Activated naive CD8-positive, alpha-beta T cell treated with anti-CD3 and anti-CD28 coated beads, Interleukin-2, amount 50 U/mL, for 24 hours (primary cell): ENCODE measurements around the gene SLC28A1.
A peak's percentile ranks its signal among the peaks of the same experiment; 100 is the strongest.
"Not testable (repeated sequence)": the region's sequence is repeated elsewhere in the genome, so short reads cannot be mapped to it uniquely, and the experiment has no call there.

Source experiments
- ATAC-seq: fragments of 150-1000 bp; cut with Tn5 transposase; one replicate; pipeline ENCODE4 v1.10.0; 2021
- DNase-seq: peaks from one replicate; pipeline ENCODE4 v3.0.0; 2021
- H3K27ac Mint-ChIP-seq: one replicate; pipeline ENCODE4 v1.8.0; 2021; ENCODE audit warnings: mild to moderate bottlenecking, mixed read lengths
- H3K27me3 Mint-ChIP-seq: one replicate; pipeline ENCODE4 v1.8.0; 2021; ENCODE audit warnings: mixed read lengths
- H3K36me3 Mint-ChIP-seq: one replicate; pipeline ENCODE4 v1.8.0; 2021; ENCODE audit warnings: low read depth, mixed read lengths
- H3K4me1 Mint-ChIP-seq: one replicate; pipeline ENCODE4 v1.8.0; 2021; ENCODE audit warnings: mixed read lengths
- H3K4me3 Mint-ChIP-seq: one replicate; pipeline ENCODE4 v1.8.0; 2021; ENCODE audit warnings: mild to moderate bottlenecking, moderate library complexity, mixed read lengths
- H3K9me3 Mint-ChIP-seq: one replicate; pipeline ENCODE4 v1.8.0; 2021; ENCODE audit warnings: mixed read lengths

Gene SLC28A1

DNA sequence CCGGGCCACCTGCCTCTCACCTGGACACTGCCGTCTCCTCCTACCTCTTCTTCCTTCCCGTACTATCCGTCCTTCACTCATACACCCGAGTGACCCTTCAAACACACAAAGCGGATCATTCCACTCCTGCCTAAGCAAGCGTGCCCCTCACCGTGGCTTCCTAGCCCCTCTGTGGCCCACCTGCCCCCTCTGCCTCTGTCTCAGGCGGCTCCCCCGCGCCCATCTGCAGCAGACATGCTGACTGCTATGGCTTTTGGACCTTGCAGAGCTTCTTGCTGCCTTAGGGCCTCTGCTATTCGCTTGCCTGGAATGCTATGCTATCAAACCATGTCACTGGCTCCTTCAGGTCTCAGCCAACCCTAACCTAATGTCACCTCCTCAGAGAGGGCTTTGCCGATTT, 38.1 kb downstream of the SLC28A1 start:
- Mint-ChIP-seq H3K9me3 (no peaks in the 10 kb centered on the region), H3K4me1 (no peaks in the 10 kb centered on the region), H3K4me3 (no peak overlapping the region), H3K36me3 (no peaks in the 10 kb centered on the region), H3K27me3 (no peaks in the 10 kb centered on the region), H3K27ac (no peak overlapping the region)
- ATAC-seq (no peak), DNase-seq (no peak)

DNA sequence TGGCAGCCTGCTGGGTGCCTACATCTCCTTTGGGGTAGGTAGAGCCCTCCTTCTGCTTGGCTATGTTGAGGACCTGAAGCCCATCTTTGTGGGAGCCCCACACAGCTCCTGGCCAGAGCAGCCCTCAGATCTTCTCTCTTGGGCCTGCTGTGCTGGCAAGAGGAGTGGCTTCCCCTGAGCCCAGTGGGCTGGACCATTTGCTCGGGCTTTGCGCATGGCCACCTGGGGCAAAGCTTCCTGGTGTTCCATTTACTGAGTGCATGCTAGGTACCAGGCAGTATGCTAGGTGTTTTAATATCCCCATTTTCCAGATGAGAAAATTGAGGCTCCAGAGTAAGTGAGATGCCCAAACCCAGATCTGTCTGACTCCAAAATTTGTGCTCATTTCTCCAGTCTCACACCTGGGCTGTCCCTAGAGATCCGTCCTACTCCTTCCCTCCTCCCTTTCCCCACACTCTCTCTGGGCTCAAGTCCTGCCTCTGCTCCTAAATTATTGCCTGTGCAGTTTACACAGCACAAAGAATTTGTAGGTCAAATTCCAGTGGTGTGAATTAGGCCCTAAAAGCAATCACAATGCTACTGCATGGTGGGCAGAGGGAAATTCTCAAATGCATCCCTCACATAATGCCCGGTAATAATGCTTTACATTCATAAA, 39.7 kb downstream of the SLC28A1 start:
- Mint-ChIP-seq H3K9me3 (no peaks in the 10 kb centered on the region), H3K27me3 (no peaks in the 10 kb centered on the region), H3K27ac (no peak overlapping the region), H3K4me1 (peaks cover 5% of the 10 kb centered on the region), H3K4me3 (no peak overlapping the region), H3K36me3 (no peaks in the 10 kb centered on the region)
- ATAC-seq (no peak), DNase-seq (no peak)

DNA sequence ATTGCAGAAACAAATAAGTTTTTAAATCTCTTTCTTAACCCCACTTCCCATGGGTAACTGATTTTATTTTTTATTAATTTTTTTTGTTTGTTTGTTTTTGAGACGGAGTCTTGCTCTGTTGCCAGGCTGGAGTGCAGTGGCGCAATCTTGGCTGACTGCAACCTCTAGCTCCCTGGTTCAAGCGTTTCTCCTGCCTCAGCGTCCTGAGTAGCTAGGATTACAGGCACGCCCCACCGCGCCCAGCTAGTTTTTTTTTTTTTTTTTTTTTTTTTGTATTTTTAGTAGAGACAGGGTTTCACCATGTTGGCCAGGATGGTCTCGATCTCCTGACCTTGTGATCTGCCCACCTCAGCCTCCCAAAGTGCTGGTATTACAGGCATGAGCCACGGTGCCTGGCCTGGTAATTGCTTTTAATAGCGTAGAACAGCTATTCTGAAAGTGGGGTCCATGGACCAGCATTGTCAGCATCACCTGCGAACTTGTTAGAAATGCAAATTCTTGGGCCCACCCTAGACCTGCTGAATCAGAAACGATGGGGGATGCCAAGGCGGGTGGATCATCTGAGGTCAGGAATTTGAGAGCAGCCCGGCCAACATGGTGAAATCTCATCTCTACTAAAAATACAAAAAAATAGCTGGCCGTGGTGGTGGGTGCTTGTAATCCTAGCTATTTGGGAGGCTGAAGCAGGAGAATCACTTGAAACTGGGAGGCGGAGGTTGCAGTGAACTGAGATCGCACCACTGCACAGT, 40.5 kb downstream of the SLC28A1 start:
- H3K4me1 Mint-ChIP-seq, H3K36me3 Mint-ChIP-seq, DNase-seq, ATAC-seq, H3K27me3 Mint-ChIP-seq, H3K27ac Mint-ChIP-seq, H3K9me3 Mint-ChIP-seq, H3K4me3 Mint-ChIP-seq: not testable (repeated sequence)

GRCh38 chr15:84925906-84926305, 41.4 kb downstream of the SLC28A1 start:
- no peaks in the 10 kb centered on the region for H3K36me3 Mint-ChIP-seq
- no peaks in the 10 kb centered on the region for H3K9me3 Mint-ChIP-seq
- no peak overlapping the region for H3K4me3 Mint-ChIP-seq
- ATAC-seq (no peak), DNase-seq (no peak)
- no peak overlapping the region for H3K27ac Mint-ChIP-seq
- no peaks in the 10 kb centered on the region for H3K27me3 Mint-ChIP-seq
- H3K4me1 Mint-ChIP-seq: peaks cover 10% of the 10 kb centered on the region

DNA sequence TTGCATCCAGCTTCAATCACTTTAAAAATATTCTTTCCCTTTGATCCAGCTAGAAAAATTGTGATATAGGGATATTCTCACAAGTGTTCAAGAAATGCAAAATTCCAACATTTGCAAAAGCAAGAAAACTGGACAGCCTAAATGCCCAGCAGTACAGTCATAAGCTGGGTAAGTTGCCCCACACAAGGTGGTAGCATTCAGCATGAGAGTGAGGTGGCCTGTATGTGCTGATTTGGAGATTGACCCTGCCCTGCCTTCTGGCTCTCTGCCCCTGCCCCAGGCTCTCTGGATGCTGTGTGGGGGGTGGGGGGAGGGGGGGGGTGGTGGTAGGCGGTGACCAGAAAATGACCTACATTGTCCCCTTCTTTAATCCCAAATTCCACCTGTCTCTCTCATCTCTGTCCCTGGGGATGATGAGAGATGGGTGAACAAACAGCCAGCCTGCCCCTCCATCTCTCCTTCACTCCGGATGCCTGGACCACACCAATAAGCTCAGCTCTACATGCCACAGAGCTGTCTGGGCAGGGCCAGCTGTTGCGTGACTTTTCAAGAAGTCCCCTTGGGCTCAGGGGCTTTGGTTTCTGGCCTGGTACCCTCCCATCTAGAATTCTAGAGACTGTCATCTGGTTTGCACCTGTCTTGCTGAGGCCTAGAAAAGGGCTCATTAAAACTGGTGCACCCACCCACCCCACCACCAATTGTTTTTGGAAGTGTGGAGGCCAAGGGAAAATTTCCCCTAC, 42.2 kb downstream of the SLC28A1 start:
- H3K4me3 Mint-ChIP-seq: no peak overlapping the region
- no peak for DNase-seq
- H3K9me3 Mint-ChIP-seq: no peaks in the 10 kb centered on the region
- no peaks in the 10 kb centered on the region for H3K27me3 Mint-ChIP-seq
- no peak overlapping the region for H3K27ac Mint-ChIP-seq
- no peaks in the 10 kb centered on the region for H3K36me3 Mint-ChIP-seq
- peaks cover 10% of the 10 kb centered on the region for H3K4me1 Mint-ChIP-seq
- no peak for ATAC-seq

GRCh38 chr15:84928843-84929168, 44.3 kb downstream of the SLC28A1 start:
- Mint-ChIP-seq H3K27me3 (no peaks in the 10 kb centered on the region), H3K36me3 (no peaks in the 10 kb centered on the region), H3K27ac (no peak overlapping the region), H3K9me3 (no peaks in the 10 kb centered on the region), H3K4me3 (no peak overlapping the region), H3K4me1 (peaks cover 10% of the 10 kb centered on the region)
- no peak for ATAC-seq
- no peak for DNase-seq

DNA sequence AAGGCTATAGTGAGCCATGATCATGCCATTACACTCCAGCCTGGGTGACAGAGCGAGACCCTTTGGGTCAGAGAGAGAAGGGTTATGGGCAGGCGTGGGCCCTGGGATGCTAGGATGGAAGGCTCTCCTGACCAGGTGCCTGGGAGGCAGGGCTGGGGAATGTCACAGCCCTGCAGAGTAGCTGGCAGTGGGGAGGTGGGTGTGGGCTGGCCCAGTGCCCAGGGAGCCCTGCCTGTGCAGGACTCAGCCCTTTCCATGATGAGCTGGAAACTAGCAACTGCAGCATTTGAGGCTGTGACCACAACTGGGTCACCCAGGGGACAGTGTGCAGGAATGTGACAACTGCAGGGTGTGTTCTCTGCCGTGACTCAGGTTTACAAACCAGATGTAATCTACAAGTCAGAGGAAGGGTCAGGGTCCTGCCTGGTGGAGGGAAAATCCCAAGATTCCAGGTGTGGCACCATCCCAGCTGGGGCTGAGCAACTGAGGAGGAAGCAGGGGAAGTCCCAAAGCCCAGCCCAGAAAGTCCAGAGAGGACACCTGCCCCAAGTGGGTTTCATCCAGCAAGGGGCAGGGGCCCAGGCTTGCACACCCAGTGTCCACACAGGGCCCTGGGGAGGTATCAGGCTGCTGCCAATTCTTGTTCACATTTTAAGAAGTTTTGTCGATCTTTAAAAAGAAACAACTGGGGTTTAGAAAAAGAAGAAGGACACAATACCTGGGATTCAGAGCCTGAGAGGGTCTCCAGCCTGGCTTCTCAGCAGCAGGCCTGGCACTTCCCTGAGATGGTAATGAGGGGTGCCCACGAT, 45.5 kb downstream of the SLC28A1 start:
- ATAC-seq (peak; percentile 66), DNase-seq (peak; percentile 28)
- Mint-ChIP-seq H3K27ac (no peak overlapping the region), H3K9me3 (no peaks in the 10 kb centered on the region), H3K4me3 (no peak overlapping the region), H3K4me1 (peaks cover 10% of the 10 kb centered on the region), H3K36me3 (no peaks in the 10 kb centered on the region), H3K27me3 (no peaks in the 10 kb centered on the region)

DNA sequence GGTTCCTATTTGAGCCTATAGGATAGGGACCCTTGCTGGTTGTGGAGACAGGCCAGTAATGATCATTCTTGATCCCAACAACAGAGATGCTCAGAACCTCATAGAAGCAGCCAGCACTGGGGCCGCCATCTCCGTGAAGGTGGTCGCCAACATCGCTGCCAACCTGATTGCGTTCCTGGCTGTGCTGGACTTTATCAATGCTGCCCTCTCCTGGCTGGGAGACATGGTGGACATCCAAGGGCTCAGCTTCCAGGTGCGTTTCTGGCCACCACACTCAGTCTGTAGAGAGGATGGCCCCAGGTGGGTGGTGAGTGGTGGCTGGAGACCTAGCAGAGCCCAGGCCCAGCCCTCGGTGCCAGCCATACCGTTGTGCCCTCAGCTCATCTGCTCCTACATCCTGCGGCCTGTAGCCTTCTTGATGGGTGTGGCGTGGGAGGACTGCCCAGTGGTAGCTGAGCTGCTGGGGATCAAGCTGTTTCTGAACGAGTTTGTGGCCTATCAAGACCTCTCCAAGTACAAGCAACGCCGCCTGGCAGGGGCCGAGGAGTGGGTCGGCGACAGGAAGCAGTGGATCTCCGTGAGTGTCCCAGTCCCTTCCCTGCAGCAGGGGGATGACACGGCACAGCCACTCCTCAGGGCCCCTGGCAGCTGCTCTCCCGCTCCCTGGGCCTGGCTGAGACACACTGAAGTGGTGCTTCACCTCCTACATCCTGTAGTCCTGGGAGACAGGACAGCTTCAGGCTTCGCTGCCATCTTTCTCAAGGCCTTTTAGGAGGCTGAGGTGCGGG, 50.7 kb downstream of the SLC28A1 start:
- Mint-ChIP-seq H3K27ac (no peak overlapping the region), H3K36me3 (no peaks in the 10 kb centered on the region), H3K4me1 (no peaks in the 10 kb centered on the region), H3K27me3 (peaks cover 3% of the 10 kb centered on the region), H3K4me3 (no peak overlapping the region), H3K9me3 (no peaks in the 10 kb centered on the region)
- DNase-seq (no peak), ATAC-seq (no peak)

DNA sequence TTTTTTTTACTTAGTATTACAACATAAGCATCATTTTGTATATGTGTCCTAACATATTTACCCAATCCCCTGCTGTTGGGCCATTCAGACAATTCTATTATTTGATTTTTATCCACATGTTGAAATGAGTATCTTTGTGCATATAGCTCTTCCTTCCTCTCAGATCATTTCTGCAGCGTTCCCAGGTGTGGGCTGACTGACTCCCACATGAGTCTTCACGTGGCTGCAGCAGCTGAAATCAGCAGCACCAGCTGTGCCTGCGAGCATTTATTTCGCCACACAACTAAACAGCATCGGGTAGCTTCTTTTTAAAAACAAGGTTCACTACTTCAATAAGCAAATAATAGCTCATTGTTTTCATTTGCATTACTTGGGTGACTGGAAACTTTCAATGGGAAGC, 52.7 kb downstream of the SLC28A1 start:
- H3K4me3 Mint-ChIP-seq: no peak overlapping the region
- ATAC-seq: no peak

GRCh38 chr15:84938726-84939125, 54.3 kb downstream of the SLC28A1 start:
- H3K27ac Mint-ChIP-seq: no peak overlapping the region

More for the DNA sequence above, 52.7 kb downstream of the SLC28A1 start:
- DNase-seq: no peak
- Mint-ChIP-seq H3K27me3 (peaks cover 3% of the 10 kb centered on the region), H3K36me3 (no peaks in the 10 kb centered on the region), H3K27ac (no peak overlapping the region), H3K9me3 (no peaks in the 10 kb centered on the region), H3K4me1 (no peaks in the 10 kb centered on the region)

DNA sequence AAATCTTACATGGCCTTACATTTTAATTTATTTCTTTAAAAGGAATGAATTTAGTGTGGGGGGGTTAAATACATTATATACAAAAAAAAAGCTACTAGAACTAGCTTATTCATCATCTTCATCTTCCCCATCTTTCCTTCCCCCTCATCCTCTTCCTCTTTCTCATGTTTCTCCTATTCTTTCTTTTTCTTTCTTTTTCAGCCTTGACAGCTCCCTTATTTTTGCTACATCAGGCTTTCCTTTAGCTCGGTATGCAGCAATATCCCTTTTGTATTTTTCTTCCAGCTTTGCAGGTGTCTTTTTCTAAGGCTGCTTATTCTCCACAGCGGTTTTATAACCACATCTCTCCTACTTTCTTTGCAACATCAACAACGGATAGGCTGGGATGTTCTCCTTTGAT, 55.9 kb downstream of the SLC28A1 start:
- Mint-ChIP-seq H3K9me3 (no peaks in the 10 kb centered on the region), H3K4me3 (no peak overlapping the region), H3K36me3 (no peaks in the 10 kb centered on the region), H3K4me1 (no peaks in the 10 kb centered on the region), H3K27me3 (peaks cover 3% of the 10 kb centered on the region), H3K27ac (no peak overlapping the region)
- no peak for ATAC-seq
- DNase-seq: no peak

More at GRCh38 chr15:84938726-84939125, 54.3 kb downstream of the SLC28A1 start:
- peaks cover 3% of the 10 kb centered on the region for H3K27me3 Mint-ChIP-seq
- no peak for DNase-seq
- no peak for ATAC-seq
- H3K4me1 Mint-ChIP-seq: no peaks in the 10 kb centered on the region
- no peaks in the 10 kb centered on the region for H3K9me3 Mint-ChIP-seq
- H3K36me3 Mint-ChIP-seq: no peaks in the 10 kb centered on the region
- no peak overlapping the region for H3K4me3 Mint-ChIP-seq

DNA sequence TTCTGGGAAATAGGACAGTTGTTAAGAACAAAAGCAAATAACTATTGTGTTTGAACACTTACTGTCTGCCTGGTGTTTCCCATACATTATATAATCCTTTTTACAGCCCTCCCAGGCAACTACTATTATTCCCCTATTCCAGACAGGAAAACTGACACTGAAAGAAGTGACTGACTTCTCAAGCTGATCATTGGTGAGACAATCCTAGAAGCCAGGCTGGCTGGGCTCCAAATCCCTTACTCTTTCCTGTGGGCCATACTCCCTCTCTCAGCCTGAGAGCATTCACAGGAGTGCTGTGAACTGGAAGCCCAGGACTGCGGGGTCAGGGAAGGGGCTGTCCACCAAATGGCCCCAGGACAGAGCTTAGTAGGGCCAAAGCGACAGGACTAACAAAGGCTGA, 58.0 kb downstream of the SLC28A1 start:
- H3K9me3 Mint-ChIP-seq: no peaks in the 10 kb centered on the region

GRCh38 chr15:84944311-84944710, 59.8 kb downstream of the SLC28A1 start:
- Mint-ChIP-seq H3K36me3 (no peaks in the 10 kb centered on the region), H3K4me1 (no peaks in the 10 kb centered on the region), H3K9me3 (no peaks in the 10 kb centered on the region), H3K4me3 (no peak overlapping the region), H3K27me3 (no peaks in the 10 kb centered on the region), H3K27ac (no peak overlapping the region)
- DNase-seq (no peak), ATAC-seq (no peak)

More for the DNA sequence above, 58.0 kb downstream of the SLC28A1 start:
- DNase-seq: no peak
- Mint-ChIP-seq H3K27ac (no peak overlapping the region), H3K4me1 (no peaks in the 10 kb centered on the region), H3K27me3 (no peaks in the 10 kb centered on the region), H3K36me3 (no peaks in the 10 kb centered on the region), H3K4me3 (no peak overlapping the region)
- ATAC-seq: no peak

DNA sequence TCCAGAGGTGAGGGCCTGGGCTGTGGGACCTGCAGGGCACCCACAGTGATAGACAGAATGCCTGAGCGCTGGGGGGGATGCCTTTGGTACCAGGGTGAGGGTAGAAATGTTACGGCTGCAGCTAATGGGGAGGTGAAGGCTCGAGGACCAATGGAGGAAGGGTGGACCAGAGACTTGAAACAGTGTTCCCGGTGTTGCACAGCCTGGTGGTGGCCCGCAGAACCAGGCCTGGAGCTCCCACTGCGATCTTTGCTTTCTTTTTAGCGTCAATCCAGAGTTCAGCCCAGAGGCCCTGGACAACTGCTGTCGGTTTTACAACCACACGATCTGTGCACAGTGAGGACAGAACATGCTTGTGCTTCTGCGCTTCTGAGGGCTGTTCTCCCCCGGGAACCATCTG, 60.4 kb downstream of the SLC28A1 start:
- H3K27me3 Mint-ChIP-seq: no peaks in the 10 kb centered on the region
- no peak overlapping the region for H3K27ac Mint-ChIP-seq
- no peaks in the 10 kb centered on the region for H3K9me3 Mint-ChIP-seq
- H3K4me3 Mint-ChIP-seq: no peak overlapping the region
- H3K36me3 Mint-ChIP-seq: no peaks in the 10 kb centered on the region
- no peaks in the 10 kb centered on the region for H3K4me1 Mint-ChIP-seq
- DNase-seq (no peak), ATAC-seq (no peak)
